Superior temporal gyrus (tissue), 1 donor: ENCODE measurements around the gene TAP2.

Experiments
- DNase-seq: peaks from one replicate; pipeline ENCODE4 v3.0.0-alpha.2; 2016; ENCODE audit errors: extremely low spot score

Gene TAP2

GRCh38 chr6:32792901-32793435 lies 45.6 kb downstream of the TAP2 start:
- no peak for DNase-seq

- DNase-seq, result no peak
These were observed 48.2 kb downstream of the TAP2 start for GRCh38 chr6:32790306-32790705.
